HG03196 (cell line): ENCODE results near the gene SOX18.
"Not testable (repeated sequence)": the region's sequence is repeated elsewhere in the genome, so short reads cannot be mapped to it uniquely, and the experiment has no call there.

Source experiments
- ATAC-seq: cut with Tn5 transposase; IDR thresholded peaks from one replicate; pipeline ENCODE4 v1.9.1; 2021; ENCODE audit not compliant: unreplicated experiment

Gene SOX18

GRCh38 chr20:64025101-64025825 is 24.2 kb downstream of the SOX18 start:
- no peak for ATAC-seq

- no peak for ATAC-seq
These were observed 25.1 kb downstream of the SOX18 start for GRCh38 chr20:64024141-64024990.

- ATAC-seq = no peak
These were observed 25.9 kb downstream of the SOX18 start for GRCh38 chr20:64023361-64024140.

- ATAC-seq = no peak
These were observed 26.6 kb downstream of the SOX18 start for GRCh38 chr20:64022671-64023360.

GRCh38 chr20:64021124-64021975 is 28.1 kb downstream of the SOX18 start:
- ATAC-seq = no peak

GRCh38 chr20:64015635-64016034 is 33.8 kb downstream of the SOX18 start:
- ATAC-seq = no peak

- ATAC-seq = not testable (repeated sequence)
These were observed 36.9 kb downstream of the SOX18 start for GRCh38 chr20:64012385-64013154.

- no peak for ATAC-seq
These were observed 38.1 kb downstream of the SOX18 start for GRCh38 chr20:64011366-64011779.

GRCh38 chr20:64010711-64011237 is 38.7 kb downstream of the SOX18 start:
- no peak for ATAC-seq

- ATAC-seq = no peak
These were observed 39.5 kb downstream of the SOX18 start for GRCh38 chr20:64009811-64010387.

GRCh38 chr20:64006902-64007301 is 42.5 kb downstream of the SOX18 start:
- no peak for ATAC-seq

- no peak for ATAC-seq
These were observed 42.9 kb downstream of the SOX18 start for GRCh38 chr20:64006490-64006889.

- ATAC-seq = no peak
These were observed 44.0 kb downstream of the SOX18 start for GRCh38 chr20:64005394-64005793.

- ATAC-seq = no peak
These were observed 45.3 kb downstream of the SOX18 start for GRCh38 chr20:64003960-64004725.

- ATAC-seq = no peak
These were observed 47.8 kb downstream of the SOX18 start for GRCh38 chr20:64001607-64002011.

GRCh38 chr20:64000906-64001305 is 48.5 kb downstream of the SOX18 start:
- no peak for ATAC-seq
